ENCODE measurements around the gene VTI1B. TPM values are rescaled to one million over a fixed set of nuclear protein-coding genes. Genes with fewer than 3 reads are reported as not detected.

The VTI1B gene
- total and polyA plus RNA-seq, 12 donors, result 52.2 to 108 (median 82.2) TPM

DNA sequence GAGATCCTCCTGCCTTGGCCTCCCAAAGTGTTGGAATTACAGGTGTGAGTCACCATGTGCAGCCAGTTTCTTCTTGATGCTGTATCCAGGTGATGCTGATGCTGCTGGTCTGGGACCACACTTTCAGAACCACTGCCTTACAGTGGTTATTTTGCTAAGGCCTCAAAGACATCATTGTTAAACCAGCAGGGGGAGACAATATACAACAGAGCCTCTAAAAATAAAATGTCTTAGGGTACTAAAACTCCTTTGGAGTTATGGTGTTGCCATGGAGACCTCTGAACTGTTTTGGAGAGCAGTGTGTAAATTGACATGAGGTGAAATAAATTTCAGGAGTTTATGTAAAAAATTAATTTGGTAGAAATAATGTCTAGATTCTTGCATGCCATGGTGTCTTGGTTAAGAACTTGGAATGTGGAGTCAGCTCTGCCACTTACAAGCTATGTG is 55.8 kb downstream of the VTI1B start:
- H3K9me3 ChIP-seq (replicated peaks in 1 of 3), result no peaks in the 10 kb centered on the region
- no peak overlapping the region for H3K4me3 ChIP-seq
- no peaks in the 10 kb centered on the region for H3K36me3 ChIP-seq (replicated peaks in 1 of 2)
- TF ChIP-seq POLR2A (IDR thresholded peaks at IDR 0.05), result no peak
- peak; percentile 59 to 85 (median 76) for TF ChIP-seq CTCF (IDR thresholded peaks at IDR 0.05)
- peak in 2 of 7 donors; percentile 7 to 26 for DNase-seq
- peaks cover 23 to 33% of the 10 kb centered on the region in 2 donors for H3K4me1 ChIP-seq (replicated peaks in 1 of 2)
- intact Hi-C loops (cut with DNase I), result loop anchor here (5.0 to 10.0 kb wide), 3 partner anchors 54 to 84 kb away; partner anchors contain the start of genes RDH11 (in 1 of the 2), RDH12 (in 1 of the 2) and VTI1B (in 1 of the 2)
- peak overlapping the region in 3 of 5 donors; percentile 61 to 82 (median 82) for H3K27ac ChIP-seq
- H3K27me3 ChIP-seq, result no peaks in the 10 kb centered on the region

DNA sequence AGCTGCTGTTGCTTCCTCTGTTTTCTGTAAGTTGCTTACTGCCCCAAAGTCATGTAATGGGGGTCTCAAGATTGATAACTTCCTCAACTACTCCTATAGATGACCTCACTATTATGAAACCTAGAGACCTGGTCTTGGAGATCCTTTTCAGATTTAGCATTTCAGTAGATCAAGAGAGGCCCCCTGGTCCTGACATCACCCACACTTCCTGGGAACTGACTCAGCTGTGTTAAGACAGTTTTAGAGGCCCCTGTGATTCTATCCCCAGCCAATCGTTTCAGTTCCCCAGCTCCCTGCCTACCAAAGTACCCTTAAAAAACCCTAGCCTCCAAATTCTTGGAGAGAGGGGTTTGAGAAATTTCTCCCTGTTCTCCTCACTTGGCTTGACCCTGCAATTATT is 63.9 kb downstream of the VTI1B start:
- H3K4me3 ChIP-seq, result no peak overlapping the region
- no peak overlapping the region for H3K27ac ChIP-seq
- intact Hi-C loops (cut with DNase I), result loop anchor here in 1 of 2 donors (10.0 kb wide), 1 partner anchor 84 kb away; the partner anchor contains the start of gene RDH11
- no peaks in the 10 kb centered on the region for H3K4me1 ChIP-seq (replicated peaks in 1 of 2)
- no peak for DNase-seq
- no peaks in the 10 kb centered on the region for H3K36me3 ChIP-seq (replicated peaks in 1 of 2)
- H3K9me3 ChIP-seq (replicated peaks in 1 of 3), result no peaks in the 10 kb centered on the region
- H3K27me3 ChIP-seq, result no peaks in the 10 kb centered on the region
- 50 to 81% (median 71%) methylated on average over 1 of the region's 1 CpG for WGBS, 4 donors
- TF ChIP-seq CTCF (IDR thresholded peaks at IDR 0.05) (no peak), POLR2A (IDR thresholded peaks at IDR 0.05) (no peak)

- DNase-seq, result no peak
- intact Hi-C loops (cut with DNase I), result loop anchor here in 1 of 2 donors (5.0 to 10.0 kb wide), 2 partner anchors 48 to 85 kb away; partner anchors contain the start of gene RDH11
- WGBS, 4 donors, result 69 to 82% (median 72%) methylated on average over 10 of the region's 10 CpGs
Measured at GRCh38 chr14:67609642-67610310, 64.7 kb downstream of the VTI1B start.

DNA sequence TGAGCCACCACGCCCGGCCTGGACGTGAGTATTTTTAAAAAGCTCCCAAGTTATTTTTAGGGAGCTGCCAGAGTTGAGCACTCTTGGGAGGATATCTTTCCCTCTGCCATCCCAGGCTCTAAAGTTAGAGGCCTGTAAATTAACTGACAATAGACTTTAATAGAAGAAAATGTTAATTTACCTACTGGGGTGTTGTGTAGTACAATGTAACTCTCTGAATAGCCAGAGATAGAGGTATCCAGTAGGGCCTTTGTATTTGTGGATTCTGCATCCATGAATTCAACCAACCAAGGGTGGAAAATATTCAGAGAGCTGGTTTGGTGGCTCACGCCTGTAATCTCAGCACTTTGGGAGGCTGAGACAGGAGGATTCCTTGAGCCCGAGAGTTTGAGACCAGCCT is 66.8 kb downstream of the VTI1B start:
- Histone ChIP-seq H3K27me3 (no peaks in the 10 kb centered on the region), H3K9me3 (replicated peaks in 1 of 3) (no peaks in the 10 kb centered on the region), H3K36me3 (replicated peaks in 1 of 2) (no peaks in the 10 kb centered on the region), H3K4me1 (replicated peaks in 1 of 2) (no peaks in the 10 kb centered on the region), H3K27ac (no peak overlapping the region), H3K4me3 (no peak overlapping the region)
- intact Hi-C loops (cut with DNase I), result loop anchor here in 1 of 2 donors (5.0 kb wide), 1 partner anchor 50 kb away; no protein-coding TSS in a partner anchor
- 79 to 97% (median 90%) methylated on average over 2 to 5 of the region's 5 CpGs for WGBS, 4 donors
- TF ChIP-seq POLR2A (IDR thresholded peaks at IDR 0.05) (no peak), CTCF (IDR thresholded peaks at IDR 0.05) (no peak)
- no peak for DNase-seq

More at GRCh38 chr14:67609642-67610310, 64.7 kb downstream of the VTI1B start:
- Histone ChIP-seq H3K36me3 (replicated peaks in 1 of 2) (no peaks in the 10 kb centered on the region), H3K27ac (no peak overlapping the region), H3K27me3 (no peaks in the 10 kb centered on the region), H3K4me1 (replicated peaks in 1 of 2) (no peaks in the 10 kb centered on the region), H3K4me3 (no peak overlapping the region), H3K9me3 (replicated peaks in 1 of 3) (no peaks in the 10 kb centered on the region)
- TF ChIP-seq POLR2A (IDR thresholded peaks at IDR 0.05), result no peak
- no peak for TF ChIP-seq CTCF (IDR thresholded peaks at IDR 0.05)
